Fibroblast of skin of left biceps (primary cell): Measurements from ENCODE around the gene FBN2.
A peak's percentile ranks its signal among the peaks of the same experiment; 100 is the strongest.
"Not testable (repeated sequence)": the region's sequence is repeated elsewhere in the genome, so short reads cannot be mapped to it uniquely, and the experiment has no call there.

ENCODE experiments used
- DNase-seq, 2 experiments: peaks; one replicate each; pipeline ENCODE4 v3.0.0-alpha.2; 2013; ENCODE audit warnings: low read depth in 2 of 2

Gene FBN2

GRCh38 chr5:128426090-128426534 lies 111.9 kb downstream of the FBN2 start:
- DNase-seq, result no peak

DNA sequence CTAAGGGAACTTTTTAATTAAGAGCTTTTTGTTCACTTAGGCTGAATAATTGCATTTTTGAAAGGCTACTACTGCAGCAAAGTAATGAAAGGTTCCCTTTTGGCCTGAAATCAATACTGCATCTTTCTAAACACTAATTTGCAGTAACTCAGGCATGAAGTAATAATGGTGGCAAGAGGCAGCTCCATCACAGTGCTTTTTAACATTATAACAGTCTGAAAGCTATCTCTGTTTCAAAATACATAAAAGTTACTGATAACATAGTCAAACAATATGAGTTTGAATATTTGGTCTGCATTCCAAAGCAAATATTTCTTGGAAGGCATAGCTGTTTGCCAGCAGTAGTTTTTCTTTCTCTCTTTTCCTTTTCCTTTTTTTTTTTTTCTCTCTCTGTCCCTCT lies 113.4 kb downstream of the FBN2 start:
- no peak for DNase-seq

- DNase-seq, result no peak
These were observed 115.4 kb downstream of the FBN2 start for GRCh38 chr5:128422612-128423011.

- DNase-seq, result no peak
These were observed 123.6 kb downstream of the FBN2 start for GRCh38 chr5:128414469-128414868.

GRCh38 chr5:128413356-128413755 lies 124.7 kb downstream of the FBN2 start:
- DNase-seq, result peak; percentile 35 to 40

GRCh38 chr5:128412145-128412930 lies 125.7 kb downstream of the FBN2 start:
- no peak for DNase-seq

DNA sequence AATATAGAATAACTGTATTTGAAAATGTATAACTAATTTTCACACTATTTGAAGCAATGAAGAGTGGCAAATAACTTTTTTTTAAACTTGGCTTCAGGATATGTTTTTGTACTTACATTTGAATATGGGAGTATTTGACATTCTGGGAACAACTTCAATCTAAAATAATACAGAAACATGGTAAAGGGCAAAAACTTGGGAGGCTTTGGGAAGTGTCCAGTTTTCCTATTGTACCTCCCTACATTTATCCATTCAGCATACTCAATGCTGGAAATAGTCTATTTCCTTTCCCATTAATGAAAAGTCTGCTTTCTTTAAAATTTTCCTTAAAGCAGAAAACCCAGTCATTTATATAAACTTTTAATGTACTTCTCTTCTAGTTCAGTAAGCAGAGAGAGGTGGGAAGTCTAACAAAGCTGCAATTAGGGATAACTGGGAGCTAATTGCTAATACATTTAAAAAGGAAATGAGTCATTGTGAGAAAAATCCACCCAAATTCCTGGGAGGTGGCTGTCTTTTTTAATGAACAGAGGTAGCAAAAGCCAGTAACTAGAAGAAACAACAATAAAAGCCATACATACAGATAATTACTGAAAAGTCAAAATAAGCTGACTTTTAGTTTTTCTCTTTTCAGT lies 128.8 kb downstream of the FBN2 start:
- DNase-seq, result no peak

DNA sequence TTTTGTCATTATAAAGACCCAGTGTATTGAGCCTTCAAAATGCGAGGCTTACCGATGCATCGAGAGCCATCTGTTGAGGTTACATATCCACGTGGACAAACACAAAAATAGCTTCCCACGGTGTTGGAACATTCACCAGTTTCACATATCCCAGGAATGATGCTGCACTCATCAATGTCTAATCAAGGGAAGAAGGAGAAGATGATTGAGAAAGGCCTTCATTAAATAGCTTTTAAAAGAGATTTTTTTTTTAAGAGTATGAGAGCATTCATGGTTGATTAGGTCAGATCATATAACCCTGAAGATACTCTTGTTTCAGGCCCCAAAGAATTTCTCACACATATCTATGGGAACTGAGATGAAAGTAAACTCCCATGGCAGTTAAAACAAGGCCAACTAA lies 129.4 kb downstream of the FBN2 start:
- no peak for DNase-seq

DNA sequence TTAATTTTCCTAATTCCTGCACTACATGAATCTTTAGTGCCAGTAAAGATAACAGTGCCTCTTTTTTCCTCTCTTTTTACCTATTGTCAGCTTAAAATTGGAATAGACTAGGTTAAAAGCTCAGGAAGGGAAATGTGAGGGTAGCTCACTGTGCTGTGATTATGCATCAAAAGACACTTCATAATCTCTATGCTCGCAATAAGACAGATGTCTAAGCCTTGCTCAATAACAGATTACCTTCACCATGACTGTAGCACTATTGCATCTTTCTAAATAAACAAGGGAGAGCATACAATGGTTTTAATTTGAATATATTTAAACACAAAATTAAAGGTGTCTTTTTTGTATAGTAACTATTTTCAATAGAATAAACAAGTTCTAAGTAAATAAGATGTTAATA lies 130.1 kb downstream of the FBN2 start:
- DNase-seq, result no peak

GRCh38 chr5:128406803-128407202 lies 131.2 kb downstream of the FBN2 start:
- no peak for DNase-seq

GRCh38 chr5:128405159-128405558 lies 132.9 kb downstream of the FBN2 start:
- DNase-seq, result no peak

- no peak for DNase-seq
These were observed 134.7 kb downstream of the FBN2 start for GRCh38 chr5:128403333-128403732.

DNA sequence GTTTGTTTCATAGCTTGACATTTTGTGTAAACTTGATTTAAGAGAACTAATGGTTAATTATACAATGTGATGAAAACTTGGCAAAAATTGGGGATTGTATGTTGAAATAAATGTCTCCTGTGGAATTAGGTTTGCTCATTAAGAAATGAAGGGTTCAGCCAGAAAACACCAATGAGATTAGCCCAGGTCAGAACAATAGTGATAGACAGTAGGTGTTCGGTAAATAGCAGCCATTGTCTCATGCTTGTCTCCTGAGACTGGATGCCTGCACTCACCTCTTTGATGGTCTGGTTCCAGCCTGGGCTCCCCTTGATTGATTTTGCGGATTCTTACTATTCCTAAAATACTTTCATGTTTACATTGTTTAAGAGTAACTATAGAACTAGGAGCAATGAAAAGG lies 135.5 kb downstream of the FBN2 start:
- no peak for DNase-seq

DNA sequence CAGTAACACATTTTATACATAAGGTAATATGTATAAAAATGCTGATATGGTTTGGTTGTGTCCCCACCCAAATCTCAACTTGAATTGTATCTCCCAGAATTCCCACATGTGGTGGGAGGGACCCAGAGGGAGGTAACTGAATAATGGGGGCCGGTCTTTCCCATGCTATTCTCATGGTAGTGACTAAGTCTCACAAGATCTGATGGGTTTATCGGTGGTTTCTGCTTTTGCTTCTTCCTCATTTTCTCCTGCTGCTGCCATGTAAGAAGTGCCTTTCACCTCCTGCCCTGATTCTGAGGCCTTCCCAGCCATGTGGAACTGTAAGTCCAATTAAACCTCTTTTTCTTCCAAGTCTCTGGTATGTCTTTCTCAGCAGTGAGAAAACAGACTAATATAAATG lies 137.3 kb downstream of the FBN2 start:
- not testable (repeated sequence) for DNase-seq

DNA sequence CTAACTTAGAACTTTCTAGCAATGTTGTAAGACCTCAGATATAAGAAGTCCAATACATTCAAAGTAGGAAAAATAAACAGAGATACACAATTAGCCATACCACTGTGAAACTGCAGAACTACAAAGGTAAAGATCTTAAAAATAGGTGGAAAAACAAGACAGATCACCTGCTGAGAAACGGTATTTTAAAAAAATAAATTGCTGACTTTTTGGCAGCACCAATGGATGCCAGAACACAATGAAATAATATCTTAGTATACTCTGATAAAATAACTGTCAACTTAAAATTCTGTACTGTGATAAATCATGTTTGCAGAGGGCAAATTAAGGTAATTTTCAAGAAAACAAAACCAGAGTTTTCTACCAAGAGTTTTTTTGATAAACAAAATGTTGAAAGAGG lies 138.9 kb downstream of the FBN2 start:
- no peak for DNase-seq

- no peak for DNase-seq
These were observed 140.2 kb downstream of the FBN2 start for GRCh38 chr5:128397876-128398275.

GRCh38 chr5:128395073-128395472 lies 143.0 kb downstream of the FBN2 start:
- DNase-seq, result no peak

DNA sequence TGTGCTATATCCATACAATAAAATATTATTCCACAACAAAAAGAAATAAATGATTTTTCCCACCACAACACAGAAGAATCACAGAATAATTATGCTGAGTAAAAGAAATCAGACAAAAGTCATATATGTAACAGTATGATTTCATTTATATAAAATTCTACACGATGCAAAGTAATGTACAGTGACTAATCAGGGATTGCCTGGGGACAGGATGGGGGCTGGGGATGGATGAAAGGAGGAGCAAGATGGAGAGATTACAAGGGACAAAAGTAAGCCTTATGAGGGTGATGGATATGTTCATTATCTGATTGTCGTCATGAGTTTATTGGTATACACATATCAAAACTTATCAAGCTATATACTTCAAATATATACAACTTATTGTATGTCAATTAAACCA lies 154.0 kb downstream of the FBN2 start:
- DNase-seq, result no peak

GRCh38 chr5:128380337-128380736 lies 157.7 kb downstream of the FBN2 start:
- no peak for DNase-seq

DNA sequence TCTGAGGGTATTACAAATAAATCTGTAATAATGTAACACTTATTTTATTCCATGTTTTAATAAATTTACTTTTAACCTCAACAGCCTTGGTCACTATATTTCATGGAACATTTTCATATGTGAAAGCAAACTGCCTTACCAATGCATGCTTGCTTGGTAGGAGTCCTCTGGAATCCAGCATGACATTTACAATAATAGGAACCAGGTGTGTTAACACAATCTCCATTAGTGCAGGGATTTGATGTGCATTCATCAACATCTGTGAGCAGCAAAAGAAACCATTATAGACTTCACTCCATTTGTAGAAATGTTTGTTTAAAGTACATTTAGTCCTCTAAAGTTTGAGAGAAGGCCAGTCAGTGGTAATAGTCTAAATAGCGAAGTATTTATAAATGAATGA lies 159.4 kb downstream of the FBN2 start:
- peak; percentile 32 to 39 for DNase-seq

DNA sequence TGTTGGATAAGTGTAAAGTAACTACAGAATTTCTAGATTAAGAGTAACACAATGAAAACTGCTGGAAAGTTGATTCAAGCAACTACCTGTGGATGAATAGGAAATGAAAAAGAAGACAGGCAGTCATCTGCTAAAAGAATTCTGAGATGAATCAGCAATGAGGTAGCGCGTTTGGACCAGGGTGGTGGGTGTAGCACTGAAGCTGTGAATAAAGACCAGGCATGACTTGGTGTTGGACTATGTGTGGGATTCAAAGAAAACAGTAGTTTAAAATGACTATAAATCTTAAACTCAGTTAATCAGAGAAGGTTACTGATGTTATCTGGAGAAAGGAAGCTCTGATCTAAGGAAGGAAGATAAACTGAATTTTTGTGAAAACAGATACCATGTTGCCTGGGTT lies 159.8 kb downstream of the FBN2 start:
- peak; percentile 2 to 10 for DNase-seq

GRCh38 chr5:128376577-128376976 lies 161.5 kb downstream of the FBN2 start:
- peak; percentile 5 to 12 for DNase-seq

- DNase-seq, result no peak
These were observed 171.9 kb downstream of the FBN2 start for GRCh38 chr5:128366147-128366546.
